Ishikawa (cell line): Measurements from ENCODE around the gene AADACL3.

Experiments
- CEBPB ChIP-seq: IDR thresholded peaks from 2 replicates; pipeline ENCODE4 v1.6.1; 2012
- EGR1 ChIP-seq: IDR thresholded peaks from 2 replicates; pipeline ENCODE4 v1.6.1; 2012
- RAD21 ChIP-seq: IDR thresholded peaks from 2 replicates; pipeline ENCODE4 v1.6.1; 2012; ENCODE audit warnings: low read depth
- YY1 ChIP-seq: IDR thresholded peaks from 2 replicates; pipeline ENCODE4 v1.6.1; 2012; ENCODE audit warnings: low read depth
- TF ChIP-seq, protein P1 (sequence below): IDR thresholded peaks from 2 replicates; pipeline ENCODE4 v1.6.1; 2012; ENCODE audit warnings: low read depth, mild to moderate bottlenecking
- TF ChIP-seq, protein P2 (sequence below): IDR thresholded peaks from 2 replicates; pipeline ENCODE4 v1.6.1; 2012

DNA sequence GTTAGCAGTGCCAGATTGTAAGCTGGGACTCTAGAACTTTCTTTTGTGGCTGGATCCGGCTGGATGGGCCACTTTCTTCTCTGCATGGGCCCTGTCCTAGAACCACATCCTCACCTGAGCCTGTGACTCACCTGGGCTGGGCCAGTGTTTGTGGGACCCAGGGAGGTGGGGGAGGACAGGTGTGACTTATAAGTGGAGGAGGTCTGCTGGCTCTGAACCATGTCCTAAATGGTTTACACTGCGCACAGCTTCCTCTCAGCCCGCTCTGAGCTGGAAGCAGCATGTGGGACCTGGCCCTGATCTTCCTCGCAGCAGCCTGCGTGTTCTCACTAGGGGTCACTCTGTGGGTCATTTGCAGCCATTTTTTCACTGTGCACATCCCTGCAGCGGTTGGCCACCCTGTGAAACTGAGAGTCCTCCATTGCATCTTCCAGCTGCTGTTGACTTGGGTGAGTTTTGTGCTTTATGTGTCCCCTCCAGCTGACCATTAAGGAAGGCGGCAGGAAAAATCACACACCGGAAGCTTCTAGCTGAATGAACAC is at the start of gene AADACL3:
- TF ChIP-seq, protein P1, sequence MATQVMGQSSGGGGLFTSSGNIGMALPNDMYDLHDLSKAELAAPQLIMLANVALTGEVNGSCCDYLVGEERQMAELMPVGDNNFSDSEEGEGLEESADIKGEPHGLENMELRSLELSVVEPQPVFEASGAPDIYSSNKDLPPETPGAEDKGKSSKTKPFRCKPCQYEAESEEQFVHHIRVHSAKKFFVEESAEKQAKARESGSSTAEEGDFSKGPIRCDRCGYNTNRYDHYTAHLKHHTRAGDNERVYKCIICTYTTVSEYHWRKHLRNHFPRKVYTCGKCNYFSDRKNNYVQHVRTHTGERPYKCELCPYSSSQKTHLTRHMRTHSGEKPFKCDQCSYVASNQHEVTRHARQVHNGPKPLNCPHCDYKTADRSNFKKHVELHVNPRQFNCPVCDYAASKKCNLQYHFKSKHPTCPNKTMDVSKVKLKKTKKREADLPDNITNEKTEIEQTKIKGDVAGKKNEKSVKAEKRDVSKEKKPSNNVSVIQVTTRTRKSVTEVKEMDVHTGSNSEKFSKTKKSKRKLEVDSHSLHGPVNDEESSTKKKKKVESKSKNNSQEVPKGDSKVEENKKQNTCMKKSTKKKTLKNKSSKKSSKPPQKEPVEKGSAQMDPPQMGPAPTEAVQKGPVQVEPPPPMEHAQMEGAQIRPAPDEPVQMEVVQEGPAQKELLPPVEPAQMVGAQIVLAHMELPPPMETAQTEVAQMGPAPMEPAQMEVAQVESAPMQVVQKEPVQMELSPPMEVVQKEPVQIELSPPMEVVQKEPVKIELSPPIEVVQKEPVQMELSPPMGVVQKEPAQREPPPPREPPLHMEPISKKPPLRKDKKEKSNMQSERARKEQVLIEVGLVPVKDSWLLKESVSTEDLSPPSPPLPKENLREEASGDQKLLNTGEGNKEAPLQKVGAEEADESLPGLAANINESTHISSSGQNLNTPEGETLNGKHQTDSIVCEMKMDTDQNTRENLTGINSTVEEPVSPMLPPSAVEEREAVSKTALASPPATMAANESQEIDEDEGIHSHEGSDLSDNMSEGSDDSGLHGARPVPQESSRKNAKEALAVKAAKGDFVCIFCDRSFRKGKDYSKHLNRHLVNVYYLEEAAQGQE, result no peak
- no peak for TF ChIP-seq RAD21
- TF ChIP-seq CEBPB, result no peak
- no peak for TF ChIP-seq EGR1
- TF ChIP-seq YY1, result no peak
- TF ChIP-seq, protein P2, sequence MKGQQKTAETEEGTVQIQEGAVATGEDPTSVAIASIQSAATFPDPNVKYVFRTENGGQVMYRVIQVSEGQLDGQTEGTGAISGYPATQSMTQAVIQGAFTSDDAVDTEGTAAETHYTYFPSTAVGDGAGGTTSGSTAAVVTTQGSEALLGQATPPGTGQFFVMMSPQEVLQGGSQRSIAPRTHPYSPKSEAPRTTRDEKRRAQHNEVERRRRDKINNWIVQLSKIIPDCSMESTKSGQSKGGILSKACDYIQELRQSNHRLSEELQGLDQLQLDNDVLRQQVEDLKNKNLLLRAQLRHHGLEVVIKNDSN, result no peak
